C4-2B (cell line): ENCODE results near the gene ATG101.

Experiments
- H3K27ac ChIP-seq: fragments of 450-650 bp; 2 replicates; pipeline ENCODE4 v1.5.1; 2017
- CTCF ChIP-seq: fragments of 450-650 bp; conservative IDR thresholded peaks from 2 replicates; pipeline ENCODE4 v1.5.1; 2017; ENCODE audit warnings: mild to moderate bottlenecking
- ZFX ChIP-seq: fragments of 450-650 bp; IDR thresholded peaks from 2 replicates; pipeline ENCODE4 v1.6.1; 2017

Gene ATG101

GRCh38 chr12:52060498-52061177, 9.1 kb upstream of the ATG101 start:
- H3K27ac ChIP-seq = no peak overlapping the region
- TF ChIP-seq CTCF (no peak), ZFX (no peak)

- no peak overlapping the region for H3K27ac ChIP-seq
- TF ChIP-seq ZFX (no peak), CTCF (no peak)
Measured at GRCh38 chr12:52061470-52062166, 8.2 kb upstream of the ATG101 start.

- TF ChIP-seq CTCF = no peak
- no peak for TF ChIP-seq ZFX
- no peak overlapping the region for H3K27ac ChIP-seq
Measured at GRCh38 chr12:52062167-52063081, 7.4 kb upstream of the ATG101 start.

GRCh38 chr12:52063082-52063924, 6.5 kb upstream of the ATG101 start:
- H3K27ac ChIP-seq = no peak overlapping the region
- no peak for TF ChIP-seq CTCF
- TF ChIP-seq ZFX = no peak

- TF ChIP-seq CTCF (no peak), ZFX (no peak)
- H3K27ac ChIP-seq = no peak overlapping the region
Measured at GRCh38 chr12:52063981-52064649, 5.7 kb upstream of the ATG101 start.

- TF ChIP-seq ZFX (no peak), CTCF (no peak)
- H3K27ac ChIP-seq = no peak overlapping the region
Measured at GRCh38 chr12:52066346-52067080, 3.3 kb upstream of the ATG101 start.
